Stimulated activated CD4-positive, alpha-beta T cell treated with anti-CD3 and anti-CD28 coated beads, Interleukin-4, amount 100 ng/mL, for 1 hour (primary cell): Measurements from ENCODE around the gene POU2F1.

Experiments
- DNase-seq: peaks from one replicate; pipeline ENCODE4 v3.0.0-alpha.2; 2020

The POU2F1 gene

GRCh38 chr1:167472752-167473521 lies 252.3 kb downstream of the POU2F1 start:
- DNase-seq, result peak; percentile 60

DNA sequence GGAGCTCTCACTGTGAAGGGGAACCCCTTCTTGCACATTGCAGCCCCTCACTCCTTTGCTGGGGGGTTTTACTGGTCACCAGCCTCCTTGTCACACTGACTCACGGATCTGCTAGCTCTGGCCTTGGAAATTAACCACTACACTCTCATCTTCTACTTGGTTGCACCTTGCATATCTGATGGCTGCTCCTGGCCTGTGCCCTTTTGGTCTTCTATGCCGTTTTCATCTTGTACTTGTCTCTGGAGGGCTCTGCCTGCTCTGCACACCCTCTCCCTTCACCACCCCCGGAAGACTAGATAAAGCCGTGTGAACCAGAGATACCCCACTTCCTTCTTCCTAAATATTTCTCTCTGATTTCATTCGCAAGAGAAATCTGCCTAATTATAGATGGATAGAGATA lies 253.1 kb downstream of the POU2F1 start:
- DNase-seq, result no peak

DNA sequence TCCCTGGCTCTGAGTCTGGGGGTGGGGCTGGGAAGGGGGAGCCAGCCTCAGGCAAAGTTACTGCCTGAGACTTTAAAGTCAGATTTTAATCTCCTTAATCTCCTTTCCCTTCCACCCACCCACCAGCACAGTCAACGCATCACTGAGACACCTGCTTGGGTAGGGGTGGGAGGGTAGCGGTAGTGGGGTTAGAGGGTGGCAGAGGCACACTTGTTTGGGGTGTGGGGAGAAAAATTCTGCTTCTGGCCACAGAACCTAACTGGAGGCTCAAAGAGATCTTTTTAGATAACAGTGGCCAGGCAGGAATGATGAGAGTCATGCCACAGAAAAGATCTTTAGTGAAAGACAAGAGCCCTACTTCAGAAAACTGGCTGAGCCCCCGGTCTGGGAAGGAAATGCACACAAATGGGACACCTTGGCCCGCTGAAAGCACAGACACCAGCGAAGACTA lies 253.5 kb downstream of the POU2F1 start:
- DNase-seq, result peak; percentile 54

DNA sequence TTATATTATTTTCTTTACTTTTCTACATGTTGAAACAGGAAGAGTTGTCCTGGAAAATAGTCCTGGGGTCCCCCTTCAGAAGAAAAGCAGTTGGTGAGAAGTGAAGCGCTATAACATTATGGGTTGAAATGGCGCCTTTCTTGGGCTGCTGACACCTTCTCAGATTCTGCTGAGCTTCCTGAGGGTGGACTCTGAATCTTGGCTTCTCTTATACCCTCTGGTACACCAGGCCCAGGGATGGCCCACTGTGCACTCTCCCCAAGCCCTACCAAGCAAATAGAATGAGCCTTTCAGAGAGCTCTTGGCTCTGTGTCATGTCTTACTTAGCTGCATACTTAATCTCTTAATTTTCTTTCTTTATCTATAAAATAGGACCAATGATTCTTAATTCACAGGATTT lies 255.4 kb downstream of the POU2F1 start:
- no peak for DNase-seq
